NB4 (cell line): ENCODE results near the gene CACNA1D.
A peak's percentile ranks its signal among the peaks of the same experiment; 100 is the strongest.
"Not testable (repeated sequence)": the region's sequence is repeated elsewhere in the genome, so short reads cannot be mapped to it uniquely, and the experiment has no call there.

ENCODE experiments used
- DNase-seq: peaks from one replicate; pipeline ENCODE4 v3.0.0; 2010; ENCODE audit warnings: low read depth
- H3K4me3 ChIP-seq: one replicate; pipeline ENCODE4 v1.5.1; 2011; ENCODE audit warnings: mild to moderate bottlenecking, low read depth, low read length, moderate library complexity
- MYC ChIP-seq: IDR thresholded peaks from 2 replicates; pipeline ENCODE4 v1.6.1; 2011; ENCODE audit warnings: low read depth, low read length
- POLR2A ChIP-seq: IDR thresholded peaks from 2 replicates; pipeline ENCODE4 v1.6.1; 2011; ENCODE audit warnings: mild to moderate bottlenecking; ENCODE audit not compliant: insufficient read length; ENCODE audit errors: extremely low read depth
- TF ChIP-seq, protein P1 (sequence below): IDR thresholded peaks from 2 replicates; pipeline ENCODE4 v1.6.1; 2011; ENCODE audit warnings: low read depth, low read length
- TF ChIP-seq, protein P2 (sequence below): IDR thresholded peaks from one replicate; pipeline ENCODE4 v1.5.1; 2012; ENCODE audit warnings: low read depth, low read length

Gene CACNA1D

DNA sequence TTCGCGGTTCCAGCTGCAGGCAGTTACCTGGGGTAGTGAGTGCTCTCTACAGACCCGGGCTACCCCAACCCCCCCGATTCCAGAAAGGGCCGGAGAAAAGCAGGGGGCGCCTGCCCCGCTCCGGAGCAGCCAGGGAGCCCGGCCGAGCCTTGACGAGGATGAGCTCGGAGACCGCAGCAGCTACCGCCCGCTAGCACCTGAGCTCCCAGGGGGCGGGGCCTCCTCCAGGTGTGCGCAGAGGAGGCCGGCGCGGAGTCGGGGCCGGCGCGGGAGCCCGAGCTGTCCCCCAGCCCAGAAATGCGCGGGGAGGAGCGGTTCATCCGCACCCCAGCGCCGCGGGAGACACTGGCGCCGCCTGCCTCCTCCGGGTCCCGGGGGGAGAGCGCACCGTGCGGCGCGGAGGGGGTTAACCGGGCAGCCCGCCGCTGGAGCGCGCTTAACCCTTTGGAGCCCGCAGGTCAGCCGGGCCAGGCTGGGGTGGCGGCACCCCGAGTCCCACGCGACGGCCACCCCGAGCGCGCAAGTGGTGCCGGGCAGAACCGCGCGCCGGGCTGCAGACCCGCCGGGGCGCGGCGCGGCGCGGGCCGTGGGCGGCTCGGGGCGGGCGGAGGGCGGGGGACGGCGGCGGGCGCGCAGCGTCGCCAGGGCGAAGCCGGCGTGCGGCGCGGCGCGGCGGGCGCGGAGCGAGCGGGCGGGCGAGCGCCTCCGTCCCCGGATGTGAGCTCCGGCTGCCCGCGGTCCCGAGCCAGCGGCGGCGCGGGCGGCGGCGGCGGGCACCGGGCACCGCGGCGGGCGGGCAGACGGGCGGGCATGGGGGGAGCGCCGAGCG is at the start of gene CACNA1D:
CACNA1D (plus strand) TSS at position 649 of the 829 bp plus-strand sequence. CDS start 556 bp downstream, outside the sequence.
- TF ChIP-seq, protein P1, sequence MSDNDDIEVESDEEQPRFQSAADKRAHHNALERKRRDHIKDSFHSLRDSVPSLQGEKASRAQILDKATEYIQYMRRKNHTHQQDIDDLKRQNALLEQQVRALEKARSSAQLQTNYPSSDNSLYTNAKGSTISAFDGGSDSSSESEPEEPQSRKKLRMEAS, result no peak
- TF ChIP-seq, protein P2, sequence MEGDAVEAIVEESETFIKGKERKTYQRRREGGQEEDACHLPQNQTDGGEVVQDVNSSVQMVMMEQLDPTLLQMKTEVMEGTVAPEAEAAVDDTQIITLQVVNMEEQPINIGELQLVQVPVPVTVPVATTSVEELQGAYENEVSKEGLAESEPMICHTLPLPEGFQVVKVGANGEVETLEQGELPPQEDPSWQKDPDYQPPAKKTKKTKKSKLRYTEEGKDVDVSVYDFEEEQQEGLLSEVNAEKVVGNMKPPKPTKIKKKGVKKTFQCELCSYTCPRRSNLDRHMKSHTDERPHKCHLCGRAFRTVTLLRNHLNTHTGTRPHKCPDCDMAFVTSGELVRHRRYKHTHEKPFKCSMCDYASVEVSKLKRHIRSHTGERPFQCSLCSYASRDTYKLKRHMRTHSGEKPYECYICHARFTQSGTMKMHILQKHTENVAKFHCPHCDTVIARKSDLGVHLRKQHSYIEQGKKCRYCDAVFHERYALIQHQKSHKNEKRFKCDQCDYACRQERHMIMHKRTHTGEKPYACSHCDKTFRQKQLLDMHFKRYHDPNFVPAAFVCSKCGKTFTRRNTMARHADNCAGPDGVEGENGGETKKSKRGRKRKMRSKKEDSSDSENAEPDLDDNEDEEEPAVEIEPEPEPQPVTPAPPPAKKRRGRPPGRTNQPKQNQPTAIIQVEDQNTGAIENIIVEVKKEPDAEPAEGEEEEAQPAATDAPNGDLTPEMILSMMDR, result no peak
- TF ChIP-seq MYC (no peak), POLR2A (no peak)
- DNase-seq, result no peak
- H3K4me3 ChIP-seq, result no peak within 1 kb of the TSS

DNA sequence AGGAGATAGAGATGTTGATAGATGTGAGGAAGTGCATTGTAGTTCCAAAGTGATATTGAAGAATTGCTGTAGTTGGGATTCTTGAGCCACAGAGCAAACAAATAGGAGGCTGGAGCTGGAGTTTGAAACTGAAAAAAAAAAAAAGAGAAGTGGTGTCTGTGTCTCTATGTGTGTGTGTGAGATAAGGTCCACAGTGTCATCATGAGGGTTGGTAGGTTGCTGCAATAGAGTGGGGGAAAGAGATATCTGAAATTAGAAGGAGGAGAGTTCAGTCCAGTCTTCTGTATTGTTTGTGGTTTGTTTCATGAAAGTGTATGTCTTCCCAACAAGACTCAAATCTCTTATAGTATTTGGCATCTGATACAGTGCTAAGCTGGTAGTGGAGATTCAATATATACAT is 37.3 kb upstream of the CACNA1D start:
- peak; percentile 23 for DNase-seq
- TF ChIP-seq, protein P1, result no peak
- no peak for TF ChIP-seq MYC
- TF ChIP-seq, protein P2, result no peak
- TF ChIP-seq POLR2A, result no peak
- H3K4me3 ChIP-seq, result no peak overlapping the region

DNA sequence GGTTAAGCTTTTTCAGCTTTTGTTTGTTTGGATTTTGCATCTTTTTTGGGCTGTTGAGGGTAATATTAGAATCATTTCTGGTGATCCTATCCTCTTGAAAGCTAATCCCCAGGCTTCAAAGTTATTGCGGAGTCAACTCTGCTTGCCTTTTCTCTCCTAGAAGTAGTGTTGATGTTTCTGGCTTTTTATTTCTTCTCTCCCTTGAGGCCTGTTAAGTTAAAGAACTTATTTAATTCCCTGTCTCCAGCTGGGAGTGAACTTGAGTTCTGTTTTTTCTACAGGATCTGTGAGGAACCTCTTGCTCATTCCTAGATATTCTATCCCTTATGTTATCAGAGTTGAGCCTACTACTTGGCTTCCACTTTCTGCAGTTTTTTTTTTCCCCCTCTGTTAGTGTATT is 34.1 kb upstream of the CACNA1D start:
- DNase-seq, result no peak
- TF ChIP-seq, protein P2, result no peak
- TF ChIP-seq POLR2A (no peak), MYC (no peak)
- TF ChIP-seq, protein P1, result no peak
- H3K4me3 ChIP-seq, result no peak overlapping the region

DNA sequence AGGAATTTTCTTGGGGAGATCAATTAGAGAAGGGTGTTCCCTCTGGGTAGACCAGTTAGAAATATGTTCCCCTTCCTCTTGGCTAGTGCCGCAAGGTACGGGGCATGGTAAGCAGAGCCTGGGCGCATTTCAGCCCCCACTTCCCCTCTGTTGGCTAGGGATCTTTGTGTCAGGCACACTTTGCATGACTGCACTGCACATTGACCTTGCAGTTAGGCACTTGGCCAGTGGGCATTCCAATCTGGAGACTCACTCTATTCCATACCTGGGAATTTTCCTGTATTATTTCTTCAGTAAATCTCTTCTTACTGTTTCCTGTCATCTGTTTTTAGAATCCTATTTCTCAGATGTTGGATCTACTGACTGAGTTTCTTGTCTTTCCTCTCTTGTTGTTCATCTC is 30.0 kb upstream of the CACNA1D start:
- no peak for DNase-seq

DNA sequence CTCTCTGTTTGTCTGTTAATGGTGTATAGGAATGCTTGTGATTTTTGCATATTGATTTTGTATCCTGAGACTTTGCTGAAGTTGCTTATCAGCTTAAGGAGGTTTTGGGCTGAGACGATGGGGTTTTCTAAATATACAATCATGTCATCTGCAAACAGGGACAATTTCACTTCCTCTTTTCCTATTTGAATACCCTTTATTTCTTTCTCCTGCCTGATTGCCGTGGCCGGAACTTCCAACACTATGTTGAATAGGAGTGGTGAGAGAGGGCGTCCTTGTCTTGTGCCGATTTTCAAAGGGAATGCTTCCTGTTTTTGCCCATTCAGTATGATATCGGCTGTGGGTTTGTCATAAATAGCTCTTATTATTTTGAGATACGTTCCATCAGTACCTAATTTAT is 24.7 kb upstream of the CACNA1D start:
- H3K4me3 ChIP-seq, DNase-seq: not testable (repeated sequence)

More for the DNA sequence above, 30.0 kb upstream of the CACNA1D start:
- H3K4me3 ChIP-seq, result no peak overlapping the region
- TF ChIP-seq, protein P1, result no peak
- TF ChIP-seq, protein P2, result no peak
- TF ChIP-seq POLR2A (no peak), MYC (no peak)

DNA sequence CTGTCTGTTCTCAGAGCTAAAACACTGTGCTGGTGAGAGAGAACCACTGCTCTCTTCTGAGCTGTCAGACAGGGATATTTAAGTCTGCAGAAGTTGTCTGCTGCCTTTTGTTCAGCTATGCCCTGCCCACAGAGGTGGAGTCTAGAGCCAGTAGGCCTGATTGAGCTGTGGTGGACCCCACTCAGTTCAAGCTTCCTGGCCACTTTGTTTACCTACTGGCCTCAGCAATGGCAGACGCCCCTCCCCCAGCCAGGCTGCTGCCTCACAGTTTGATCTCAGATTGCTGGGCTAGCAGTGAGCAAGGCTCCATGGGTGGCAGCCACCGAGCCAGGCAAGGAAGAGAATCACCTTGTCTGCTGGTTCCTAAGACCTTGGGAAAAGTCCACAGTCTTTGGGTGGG is 21.0 kb upstream of the CACNA1D start:
- DNase-seq, result no peak
- no peak overlapping the region for H3K4me3 ChIP-seq
- TF ChIP-seq POLR2A, result no peak
- TF ChIP-seq, protein P2, result no peak
- TF ChIP-seq, protein P1, result no peak
- TF ChIP-seq MYC, result no peak

DNA sequence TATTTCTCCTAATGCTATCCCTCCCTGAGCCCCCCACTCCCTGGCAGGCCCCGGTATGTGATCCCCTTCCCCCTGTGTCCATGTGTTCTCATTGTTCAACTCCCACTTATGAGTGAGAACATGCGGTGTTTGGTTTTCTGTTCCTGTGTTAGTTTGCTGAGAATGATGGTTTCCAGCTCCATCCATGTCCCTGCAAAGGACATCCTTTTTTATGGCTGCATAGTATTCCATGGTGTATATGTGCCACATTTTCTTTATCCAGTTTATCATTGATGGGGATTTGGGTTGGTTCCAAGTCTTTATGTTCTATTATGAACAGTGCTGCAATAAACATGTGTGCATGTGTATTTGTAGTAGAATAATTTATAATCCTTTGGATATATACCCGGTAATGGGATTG is 18.0 kb upstream of the CACNA1D start:
- DNase-seq, result not testable (repeated sequence)

DNA sequence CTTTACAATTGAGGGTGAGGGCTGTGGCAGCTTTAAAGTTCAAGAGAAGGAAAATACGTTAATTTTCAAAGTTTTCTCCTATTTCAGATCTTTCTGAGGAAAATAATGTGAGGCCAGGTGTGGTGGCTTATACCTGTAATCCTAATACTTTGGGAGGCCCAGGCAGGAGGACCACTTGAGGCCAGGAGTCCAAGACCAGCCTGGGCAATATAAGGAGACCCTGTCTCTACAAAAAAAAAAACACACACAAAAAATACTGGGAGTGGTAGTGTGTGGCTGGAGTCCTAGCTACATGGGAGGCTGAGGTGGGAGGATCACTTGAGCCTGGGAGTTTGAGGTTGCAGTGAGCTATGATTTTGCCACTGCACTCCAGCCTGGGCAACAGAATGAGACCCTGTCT is 16.7 kb upstream of the CACNA1D start:
- DNase-seq, result not testable (repeated sequence)

More for the DNA sequence above, 18.0 kb upstream of the CACNA1D start:
- H3K4me3 ChIP-seq, result not testable (repeated sequence)

More for the DNA sequence above, 16.7 kb upstream of the CACNA1D start:
- not testable (repeated sequence) for H3K4me3 ChIP-seq
